ENCODE measurements around the gene PRDM5.

DNA sequence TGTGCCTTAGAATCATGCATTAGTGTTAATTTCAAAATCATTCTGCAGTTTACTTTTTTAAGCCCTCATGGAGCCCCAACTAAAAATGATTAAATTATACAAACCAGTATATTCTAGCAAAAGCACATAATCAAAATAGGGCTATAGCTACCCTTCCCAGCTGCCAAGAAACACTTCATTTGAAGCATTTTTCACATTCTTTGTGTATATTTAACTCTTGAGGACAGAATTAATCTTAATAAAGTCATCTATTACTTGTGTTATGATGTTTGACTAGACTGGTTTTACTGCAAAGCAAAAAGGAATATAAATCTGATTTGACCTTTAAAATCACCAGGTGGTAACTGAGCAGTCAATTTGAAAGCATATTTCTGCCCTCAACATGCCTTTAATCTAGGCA lies 145.1 kb downstream of the PRDM5 start:
- TF ChIP-seq POLR2A (IDR thresholded peaks at IDR 0.05; ENCODE audit: low read length) = no peak
- no peak for TF ChIP-seq GATA1 (IDR thresholded peaks at IDR 0.05; ENCODE audit: low read depth, low read length)

Data from erythroblast (primary cell).